A549 (cell line): ENCODE results near the gene COBLL1.

Source experiments
- CBX2 ChIP-seq: fragments of 200-600 bp; sonication (generic); IDR thresholded peaks from 2 replicates; pipeline ENCODE4 v1.6.1; 2016; ENCODE audit warnings: low read depth, mild to moderate bottlenecking, borderline replicate concordance
- CEBPB ChIP-seq, 2 experiments: fragments of >200 bp in 1 of 2; sonication (Bioruptor Twin) in 1 of 2; formaldehyde crosslinking in 1 of 2; IDR thresholded peaks; 2 replicates each; pipeline ENCODE4 v1.6.1; 2012 to 2016
- E2F6 ChIP-seq: IDR thresholded peaks from 2 replicates; pipeline ENCODE4 v1.6.1; 2012; ENCODE audit warnings: low read depth, borderline replicate concordance
- ESRRA ChIP-seq: fragments of 150-350 bp; IDR thresholded peaks from 2 replicates; pipeline ENCODE4 v1.6.1; 2014; ENCODE audit warnings: mild to moderate bottlenecking, low read length, borderline replicate concordance
- GATA3 ChIP-seq: IDR thresholded peaks from 2 replicates; pipeline ENCODE4 v1.6.1; 2012; ENCODE audit warnings: borderline replicate concordance
- JUN ChIP-seq, 2 experiments: fragments of >200 bp; sonication (Bioruptor Twin); formaldehyde crosslinking; IDR thresholded peaks; 2 replicates in 1 of 2; 3 replicates in 1 of 2; pipeline ENCODE4 v1.6.1; 2016 to 2017
- NFE2L2 ChIP-seq: fragments of 150-350 bp; conservative IDR thresholded peaks from 2 replicates; pipeline ENCODE4 v1.6.1; 2014; ENCODE audit warnings: low read length
- POLR2A ChIP-seq: IDR thresholded peaks from 2 replicates; pipeline ENCODE4 v1.6.1; 2012; ENCODE audit warnings: mild to moderate bottlenecking, low read length
- RFX5 ChIP-seq: fragments of 450-650 bp; IDR thresholded peaks from 2 replicates; pipeline ENCODE4 v1.7.1; 2014; ENCODE audit warnings: antibody characterized with exemption, mild to moderate bottlenecking, moderate library complexity
- USF2 ChIP-seq: fragments of 450-650 bp; IDR thresholded peaks from 2 replicates; pipeline ENCODE4 v1.6.1; 2014; ENCODE audit warnings: antibody characterized with exemption
- TF ChIP-seq, protein P1 (sequence below): fragments of >200 bp; sonication (Bioruptor Twin); formaldehyde crosslinking; IDR thresholded peaks from 3 replicates; pipeline ENCODE4 v1.5.1; 2016

DNA sequence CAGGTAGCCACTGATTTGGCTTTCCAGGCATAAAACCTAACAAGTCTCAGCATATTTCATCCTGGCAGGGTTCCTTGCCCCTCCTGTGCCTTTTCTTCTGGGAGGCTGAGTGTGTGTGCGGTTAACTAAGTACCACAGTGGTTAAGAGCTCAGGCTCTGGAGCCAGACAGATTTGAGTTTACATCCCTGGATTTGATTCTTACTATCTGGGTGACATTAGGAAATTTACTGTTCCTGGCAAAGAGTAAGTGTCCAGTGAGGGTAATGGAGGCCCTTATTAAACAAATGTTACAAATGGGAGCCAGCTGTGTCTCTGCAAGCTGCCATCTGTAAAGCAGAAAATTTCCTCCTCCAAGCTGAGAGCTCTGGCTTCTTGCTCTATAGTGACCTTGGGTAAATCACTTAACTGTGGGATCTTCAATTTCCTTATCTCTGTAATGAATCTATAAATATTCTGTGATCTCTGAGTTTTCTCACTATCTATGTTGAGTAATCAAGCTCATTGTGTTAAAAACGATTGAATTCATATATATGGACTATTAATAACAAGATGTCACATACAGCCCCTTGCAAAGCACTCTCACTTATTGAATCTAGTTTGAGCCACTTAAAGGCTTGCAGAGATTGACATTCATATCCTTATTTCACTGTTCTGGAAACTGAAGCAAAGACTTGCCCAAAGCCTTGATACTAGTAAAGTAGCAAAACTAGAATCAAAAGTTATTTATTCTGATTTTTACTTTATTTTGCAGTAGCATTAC lies 6.5 kb upstream of the COBLL1 start:
- TF ChIP-seq, protein P1, sequence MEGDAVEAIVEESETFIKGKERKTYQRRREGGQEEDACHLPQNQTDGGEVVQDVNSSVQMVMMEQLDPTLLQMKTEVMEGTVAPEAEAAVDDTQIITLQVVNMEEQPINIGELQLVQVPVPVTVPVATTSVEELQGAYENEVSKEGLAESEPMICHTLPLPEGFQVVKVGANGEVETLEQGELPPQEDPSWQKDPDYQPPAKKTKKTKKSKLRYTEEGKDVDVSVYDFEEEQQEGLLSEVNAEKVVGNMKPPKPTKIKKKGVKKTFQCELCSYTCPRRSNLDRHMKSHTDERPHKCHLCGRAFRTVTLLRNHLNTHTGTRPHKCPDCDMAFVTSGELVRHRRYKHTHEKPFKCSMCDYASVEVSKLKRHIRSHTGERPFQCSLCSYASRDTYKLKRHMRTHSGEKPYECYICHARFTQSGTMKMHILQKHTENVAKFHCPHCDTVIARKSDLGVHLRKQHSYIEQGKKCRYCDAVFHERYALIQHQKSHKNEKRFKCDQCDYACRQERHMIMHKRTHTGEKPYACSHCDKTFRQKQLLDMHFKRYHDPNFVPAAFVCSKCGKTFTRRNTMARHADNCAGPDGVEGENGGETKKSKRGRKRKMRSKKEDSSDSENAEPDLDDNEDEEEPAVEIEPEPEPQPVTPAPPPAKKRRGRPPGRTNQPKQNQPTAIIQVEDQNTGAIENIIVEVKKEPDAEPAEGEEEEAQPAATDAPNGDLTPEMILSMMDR = no peak
- TF ChIP-seq JUN (IDR thresholded peaks at IDR 0.05) (no peak), POLR2A (no peak), E2F6 (no peak), RFX5 (no peak), CBX2 (no peak), ESRRA (no peak), GATA3 (no peak), CEBPB (IDR thresholded peaks at IDR 0.05) (no peak), USF2 (no peak), NFE2L2 (no peak)
